Femur (tissue), 1 donor: Measurements from ENCODE around the gene RMND5A.
"Not testable (repeated sequence)": the region's sequence is repeated elsewhere in the genome, so short reads cannot be mapped to it uniquely, and the experiment has no call there.

Experiments
- DNase-seq: peaks from one replicate; pipeline ENCODE4 v3.0.0-alpha.2; 2017

The RMND5A gene

GRCh38 chr2:86714579-86715173 lies 5.4 kb upstream of the RMND5A start:
- DNase-seq = not testable (repeated sequence)

GRCh38 chr2:86719263-86719636 lies 841 bp upstream of the RMND5A start:
- DNase-seq = not testable (repeated sequence)

GRCh38 chr2:86720540-86721320 lies 639 bp downstream of the RMND5A start:
- DNase-seq = peak; percentile 63

- DNase-seq = not testable (repeated sequence)
Observed at GRCh38 chr2:86725706-86726105, 5.6 kb downstream of the RMND5A start.

GRCh38 chr2:86732040-86732525 lies 12.0 kb downstream of the RMND5A start:
- DNase-seq = not testable (repeated sequence)

- not testable (repeated sequence) for DNase-seq
Observed at GRCh38 chr2:86732837-86733236, 12.7 kb downstream of the RMND5A start.

- not testable (repeated sequence) for DNase-seq
Observed at GRCh38 chr2:86733528-86733927, 13.4 kb downstream of the RMND5A start.

- not testable (repeated sequence) for DNase-seq
Observed at GRCh38 chr2:86734896-86735295, 14.8 kb downstream of the RMND5A start.

GRCh38 chr2:86739485-86739884 lies 19.4 kb downstream of the RMND5A start:
- DNase-seq = not testable (repeated sequence)

- DNase-seq = not testable (repeated sequence)
Observed at GRCh38 chr2:86739889-86740288, 19.8 kb downstream of the RMND5A start.

GRCh38 chr2:86741889-86742498 lies 21.9 kb downstream of the RMND5A start:
- DNase-seq = not testable (repeated sequence)

- no peak for DNase-seq
Observed at GRCh38 chr2:86744152-86744551, 24.1 kb downstream of the RMND5A start.

- no peak for DNase-seq
Observed at GRCh38 chr2:86746939-86747338, 26.8 kb downstream of the RMND5A start.

- DNase-seq = no peak
Observed at GRCh38 chr2:86747711-86748639, 27.9 kb downstream of the RMND5A start.

GRCh38 chr2:86750240-86750839 lies 30.2 kb downstream of the RMND5A start:
- DNase-seq = no peak

GRCh38 chr2:86751778-86752177 lies 31.7 kb downstream of the RMND5A start:
- no peak for DNase-seq

- no peak for DNase-seq
Observed at GRCh38 chr2:86752934-86753333, 32.8 kb downstream of the RMND5A start.

- no peak for DNase-seq
Observed at GRCh38 chr2:86753606-86754005, 33.5 kb downstream of the RMND5A start.

GRCh38 chr2:86758405-86758804 lies 38.3 kb downstream of the RMND5A start:
- no peak for DNase-seq

- no peak for DNase-seq
Observed at GRCh38 chr2:86760371-86760770, 40.3 kb downstream of the RMND5A start.

GRCh38 chr2:86764661-86765309 lies 44.7 kb downstream of the RMND5A start:
- no peak for DNase-seq

GRCh38 chr2:86765310-86765695 lies 45.2 kb downstream of the RMND5A start:
- DNase-seq = no peak
